Right renal pelvis (tissue), 4 donors: ENCODE results near the gene MGAT3. TPM values are rescaled to one million over a fixed set of nuclear protein-coding genes. Genes with fewer than 3 reads are reported as not detected.
A peak's percentile ranks its signal among the peaks of the same experiment; 100 is the strongest.

ENCODE experiments used
- DNase-seq, 4 donors: peaks; one replicate each; pipeline ENCODE4 v3.0.0-alpha.2; 2013; ENCODE audit warnings: low read depth in 4 of 4, low spot score in 3 of 4, missing footprints in 1 of 4
- polyA plus RNA-seq, 4 donors: library from polyadenylated mRNA; unstranded; fragments of 120-200 nt; gene quantifications; one replicate each; pipeline ENCODE4 v1.2.1, GENCODE V29; 2013; ENCODE audit not compliant: insufficient read length in 4 of 4

The MGAT3 gene
- polyA plus RNA-seq, 4 donors = 20.8 to 27.4 (median 26.1) TPM

GRCh38 chr22:39488563-39489083 is 31.8 kb downstream of the MGAT3 start:
- no peak for DNase-seq

GRCh38 chr22:39489094-39490068 is 32.6 kb downstream of the MGAT3 start:
- no peak for DNase-seq

- DNase-seq = no peak
These were observed 33.5 kb downstream of the MGAT3 start for GRCh38 chr22:39490135-39490798.

GRCh38 chr22:39490966-39491680 is 34.3 kb downstream of the MGAT3 start:
- no peak for DNase-seq

GRCh38 chr22:39491696-39492095 is 34.9 kb downstream of the MGAT3 start:
- DNase-seq = no peak

GRCh38 chr22:39492186-39492585 is 35.4 kb downstream of the MGAT3 start:
- DNase-seq = no peak

DNA sequence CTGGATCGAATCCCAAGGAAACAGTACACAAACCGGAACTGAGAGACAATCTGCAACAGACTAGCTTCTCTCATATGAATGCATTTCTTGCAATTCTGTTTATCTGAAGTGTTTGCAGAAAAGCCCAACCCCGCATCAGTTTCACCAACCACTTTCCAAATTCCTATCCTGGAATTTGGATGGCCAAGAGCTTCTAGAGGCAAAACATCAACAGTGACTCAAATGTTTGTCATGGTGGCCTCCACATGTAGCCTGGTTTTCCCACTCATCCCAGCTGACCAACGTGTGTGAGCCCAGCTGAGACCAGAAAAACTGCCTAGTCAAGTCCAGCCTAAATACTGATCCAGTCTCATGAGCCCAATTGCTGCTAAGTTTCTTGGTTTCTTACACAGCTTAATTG is 36.9 kb downstream of the MGAT3 start:
- DNase-seq = no peak

- no peak for DNase-seq
These were observed 37.8 kb downstream of the MGAT3 start for GRCh38 chr22:39494471-39495120.

- DNase-seq = peak in 2 of 4 donors; percentile 57 to 59
These were observed 39.5 kb downstream of the MGAT3 start for GRCh38 chr22:39496131-39496838.

DNA sequence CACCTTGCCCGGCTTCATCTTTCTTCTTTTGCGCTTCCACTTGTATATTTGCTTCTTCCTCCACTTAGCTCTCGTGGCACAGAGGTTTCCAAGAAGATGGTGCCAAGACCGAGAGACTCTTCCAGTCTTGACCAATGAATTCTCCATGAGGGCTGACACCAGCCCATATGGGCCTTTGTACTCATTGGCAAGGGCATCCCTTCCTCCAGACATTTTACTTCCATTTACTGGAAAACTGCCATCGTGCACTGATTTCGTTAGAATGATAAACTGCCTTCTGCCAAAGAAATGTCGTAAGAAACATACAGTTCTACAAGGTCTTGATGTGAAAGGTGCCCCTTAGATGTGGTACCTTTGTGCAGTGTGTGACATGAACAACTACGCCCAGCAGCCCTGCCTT is 40.6 kb downstream of the MGAT3 start:
- DNase-seq = no peak

DNA sequence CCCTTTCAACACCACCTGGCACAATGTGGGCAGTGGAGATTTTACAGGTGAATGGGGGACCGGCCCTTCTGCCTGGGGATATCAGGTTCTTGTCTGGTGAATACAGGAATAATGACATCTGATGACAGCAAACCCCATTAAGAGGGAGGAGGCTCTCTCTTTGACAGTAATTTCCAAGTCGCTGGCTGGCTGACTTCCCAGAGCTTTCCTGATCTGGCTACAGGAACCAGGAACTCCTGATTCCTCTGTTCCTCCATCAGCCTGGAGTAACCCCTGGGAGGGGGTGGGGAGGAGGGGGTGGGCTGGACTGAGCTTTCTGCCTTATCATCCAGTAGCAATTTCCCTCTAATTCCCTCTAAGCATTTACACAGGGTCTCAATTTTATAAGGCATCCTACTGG is 41.6 kb downstream of the MGAT3 start:
- no peak for DNase-seq

DNA sequence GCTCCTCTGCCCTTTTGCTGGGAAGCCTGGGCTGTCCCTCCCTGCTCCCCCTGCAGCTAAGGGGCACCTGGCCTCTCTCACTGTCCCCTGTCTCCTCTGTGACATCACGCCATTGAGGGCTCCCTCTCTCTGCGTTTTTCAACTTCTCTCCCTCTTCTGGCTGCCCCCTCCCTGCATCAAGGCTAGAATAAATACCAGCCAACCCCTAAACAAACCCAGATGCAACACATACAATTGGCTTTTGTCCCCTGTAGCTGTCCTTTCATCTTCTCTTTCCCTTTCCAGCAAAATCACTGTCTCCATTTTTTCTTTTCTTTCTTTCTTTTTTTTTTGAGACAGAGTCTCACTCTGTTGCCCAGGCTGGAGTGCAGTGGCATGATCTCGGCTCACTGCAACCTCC is 42.0 kb downstream of the MGAT3 start:
- no peak for DNase-seq

GRCh38 chr22:39500101-39500500 is 43.3 kb downstream of the MGAT3 start:
- no peak for DNase-seq

DNA sequence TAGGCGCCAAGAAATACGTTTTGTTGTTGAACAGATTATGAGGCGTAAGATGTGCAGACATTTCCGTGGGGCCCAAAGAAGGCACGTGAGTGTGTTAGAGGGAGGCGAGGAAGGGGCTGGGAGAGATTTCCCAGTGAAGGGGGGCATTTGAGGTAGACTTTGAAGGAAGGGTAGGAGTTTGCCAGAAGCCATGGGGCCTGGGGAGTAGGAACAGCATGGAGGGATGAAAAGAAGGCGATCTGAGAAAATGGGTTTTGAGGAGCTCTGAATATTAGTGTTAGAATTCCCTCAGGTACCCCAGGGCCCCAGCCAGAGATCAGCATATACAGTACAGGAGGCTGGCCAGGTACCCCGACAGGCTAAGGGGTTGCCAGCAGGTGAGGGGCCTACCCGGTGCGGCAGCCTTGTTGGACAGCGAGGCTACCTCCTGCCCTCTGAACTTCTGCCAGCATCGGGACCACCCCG is 44.9 kb downstream of the MGAT3 start:
- no peak for DNase-seq

- DNase-seq = peak; percentile 91 to 95 (median 92)
These were observed 45.4 kb downstream of the MGAT3 start, which contains the start of gene MIEF1 for GRCh38 chr22:39502109-39502788. TSS of gene MIEF1 (plus strand) at chr22:39502290. CDS start at chr22:39511295, 9,005 bp downstream.

DNA sequence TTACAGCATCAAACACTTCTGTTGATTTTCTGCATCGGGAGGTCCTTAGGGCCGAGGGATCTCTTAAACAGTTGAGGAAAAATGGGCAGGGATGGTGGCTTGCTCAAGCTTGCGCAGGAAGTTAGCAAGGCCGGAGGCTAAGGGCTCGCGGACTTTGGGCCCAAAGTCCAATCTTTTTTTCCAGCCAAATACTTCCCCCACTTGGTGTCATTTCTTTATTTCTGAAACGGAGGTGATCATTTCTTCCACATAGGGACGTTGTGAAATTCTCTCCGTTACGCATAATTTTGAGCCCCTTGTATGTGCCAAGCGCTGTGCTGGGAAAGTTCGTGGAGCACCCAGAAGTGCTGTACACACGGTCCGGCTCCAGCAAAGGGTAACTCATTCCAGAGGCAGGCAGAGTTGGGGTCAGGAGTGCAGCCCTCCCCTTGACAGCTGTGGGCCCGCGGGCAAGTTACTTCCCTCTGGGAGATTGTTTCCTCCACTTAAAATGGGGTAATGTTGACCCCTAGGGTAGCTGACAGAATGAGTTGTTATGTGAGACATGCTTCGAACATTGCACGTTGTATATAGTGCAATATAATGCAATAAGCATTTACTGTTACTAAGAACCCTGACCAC is 46.1 kb downstream of the MGAT3 start:
- no peak for DNase-seq

DNA sequence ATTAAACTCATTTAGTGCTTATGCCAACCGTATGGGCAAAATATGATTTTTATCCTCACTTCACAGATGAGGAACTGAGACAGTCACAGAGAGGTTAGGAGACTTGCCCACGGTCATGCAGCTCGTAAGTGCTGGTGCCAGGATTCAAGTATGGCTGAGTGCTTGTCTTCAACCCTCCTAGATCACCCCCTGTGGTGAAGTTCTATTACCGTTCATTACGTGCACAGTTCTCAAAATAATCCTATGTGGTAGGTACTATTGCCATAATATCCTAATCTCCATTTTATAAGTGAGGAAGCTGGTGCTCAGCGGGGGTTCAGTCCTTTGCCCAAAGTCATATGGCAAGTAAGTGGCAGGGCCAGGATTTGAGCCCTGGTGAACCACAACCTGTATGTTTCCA is 46.8 kb downstream of the MGAT3 start:
- no peak for DNase-seq

- DNase-seq = no peak
These were observed 47.3 kb downstream of the MGAT3 start for GRCh38 chr22:39504071-39504470.
